Measurements from ENCODE around the gene PCAT7.
"Not testable (repeated sequence)": the region's sequence is repeated elsewhere in the genome, so short reads cannot be mapped to it uniquely, and the experiment has no call there.

Gene PCAT7

DNA sequence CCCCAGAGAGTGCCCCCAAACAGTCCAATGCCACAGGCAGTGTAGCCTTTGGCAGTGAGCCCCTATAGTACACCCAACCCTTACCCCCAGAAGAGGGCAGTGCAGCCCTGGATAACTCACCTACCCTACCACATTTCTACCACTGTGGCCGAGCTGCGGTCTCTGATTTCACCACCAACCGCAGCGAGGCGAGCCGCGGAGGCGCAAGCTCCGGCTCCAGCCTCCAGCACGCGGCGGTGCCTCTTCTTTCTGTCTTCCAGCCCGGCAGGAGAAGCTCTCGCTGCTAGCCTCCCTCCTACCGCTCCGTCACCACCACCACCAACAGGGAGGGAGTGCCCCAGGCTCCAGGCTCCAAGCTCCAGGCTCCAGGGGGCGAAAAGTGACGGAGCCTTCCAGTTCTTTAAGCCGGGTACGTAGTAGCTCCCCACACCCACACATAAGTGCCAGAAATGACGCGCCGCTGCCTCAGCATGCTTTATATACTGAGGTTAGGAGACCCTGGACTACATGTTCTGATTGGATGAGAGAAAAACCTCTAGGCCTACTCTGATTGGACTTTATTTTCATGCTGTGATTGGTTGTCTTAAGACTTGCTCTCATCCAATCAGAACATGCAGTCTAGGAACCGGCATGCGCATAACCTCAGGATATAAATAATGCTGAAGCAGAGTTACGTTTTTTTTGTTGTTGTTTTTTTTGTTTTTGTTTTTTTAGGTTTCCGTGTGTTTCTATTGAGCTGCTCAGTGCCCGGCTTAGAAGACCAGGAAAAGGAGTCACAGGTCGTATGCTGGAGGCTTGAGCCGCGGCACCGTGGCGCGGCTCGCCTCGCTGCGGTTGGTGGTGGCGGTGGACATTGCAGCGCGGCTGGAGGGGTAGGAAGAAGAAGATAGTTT is at the start of gene PCAT7:
TSS of gene PCAT7 (plus strand) at position 645 of the 893 bp plus-strand sequence.
- peak within 1 kb of the TSS; percentile 71 for H3K4me3 ChIP-seq (ENCODE audit: low read length)
- peak within 1 kb of the TSS; percentile 63 for H2AFZ ChIP-seq (ENCODE audit: low read depth, low read length)
- no peaks in the 10 kb centered on the region for H3K9me3 ChIP-seq (ENCODE audit: low read length)

DNA sequence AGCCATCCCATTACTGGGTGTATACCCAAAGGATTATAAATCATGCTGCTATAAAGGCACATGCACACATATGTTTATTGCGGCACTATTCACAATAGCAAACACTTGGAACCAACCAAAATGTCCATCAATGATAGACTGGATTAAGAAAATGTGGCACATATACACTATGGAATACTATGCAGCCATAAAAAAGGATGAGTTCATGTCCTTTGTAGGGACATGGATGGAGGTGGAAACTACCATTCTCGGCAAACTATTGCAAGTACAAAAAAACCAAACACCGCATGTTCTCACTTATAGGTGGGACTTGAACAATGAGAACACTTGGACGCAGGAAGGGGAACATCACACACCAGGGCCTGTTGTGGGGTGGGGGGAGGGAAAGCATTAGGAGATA is 48.5 kb upstream of the PCAT7 start:
- H2AFZ ChIP-seq (ENCODE audit: low read depth, low read length); H3K36me3 ChIP-seq (ENCODE audit: insufficient read depth, low read length); H3K4me3 ChIP-seq (ENCODE audit: low read length); H3K4me1 ChIP-seq (ENCODE audit: insufficient read depth, low read length); H3K27me3 ChIP-seq (ENCODE audit: insufficient read depth, low read length); H3K9me3 ChIP-seq (ENCODE audit: low read length): not testable (repeated sequence)

More for the DNA sequence above, at the start of gene PCAT7:
- Histone ChIP-seq H3K36me3 (ENCODE audit: insufficient read depth, low read length) (peaks cover 11% of the 10 kb centered on the region), H3K27me3 (ENCODE audit: insufficient read depth, low read length) (no peaks in the 10 kb centered on the region), H3K4me1 (ENCODE audit: insufficient read depth, low read length) (peaks cover 15% of the 10 kb centered on the region)

DNA sequence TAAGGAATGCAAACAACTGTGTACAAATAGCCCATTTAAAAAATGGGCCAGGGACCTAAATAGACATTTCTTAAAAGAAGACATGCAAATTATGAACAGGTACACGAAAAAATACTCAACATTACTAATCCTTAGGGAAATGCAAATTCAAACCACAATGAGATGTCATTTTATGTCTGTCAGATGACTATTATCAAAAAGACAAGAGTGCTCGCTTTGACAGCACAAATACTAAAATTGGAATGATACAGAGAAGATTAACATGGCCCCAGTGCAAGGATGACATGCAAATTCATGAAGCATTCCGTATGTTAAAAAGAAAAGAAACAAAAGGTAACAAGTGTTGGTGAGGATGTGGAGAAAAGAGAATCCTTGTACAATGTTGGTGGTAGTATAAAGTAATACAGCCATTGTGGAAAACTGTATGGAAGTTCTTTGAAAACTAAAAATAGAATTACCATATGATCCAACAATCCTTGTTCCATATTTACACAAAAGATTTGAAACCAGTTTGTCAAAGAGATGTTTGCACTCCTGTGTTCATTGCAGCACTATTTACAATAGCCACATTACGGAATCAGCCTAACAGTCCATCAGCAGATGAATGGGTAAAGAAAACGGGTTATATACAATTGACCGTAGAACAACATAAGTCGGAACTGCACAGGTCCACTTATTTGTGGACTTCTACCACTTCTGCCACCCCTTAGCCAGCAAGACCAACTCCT is 47.2 kb upstream of the PCAT7 start:
- H3K9me3 ChIP-seq (ENCODE audit: low read length), result no peaks in the 10 kb centered on the region
- H2AFZ ChIP-seq (ENCODE audit: low read depth, low read length), result no peak overlapping the region
- no peaks in the 10 kb centered on the region for H3K27me3 ChIP-seq (ENCODE audit: insufficient read depth, low read length)

DNA sequence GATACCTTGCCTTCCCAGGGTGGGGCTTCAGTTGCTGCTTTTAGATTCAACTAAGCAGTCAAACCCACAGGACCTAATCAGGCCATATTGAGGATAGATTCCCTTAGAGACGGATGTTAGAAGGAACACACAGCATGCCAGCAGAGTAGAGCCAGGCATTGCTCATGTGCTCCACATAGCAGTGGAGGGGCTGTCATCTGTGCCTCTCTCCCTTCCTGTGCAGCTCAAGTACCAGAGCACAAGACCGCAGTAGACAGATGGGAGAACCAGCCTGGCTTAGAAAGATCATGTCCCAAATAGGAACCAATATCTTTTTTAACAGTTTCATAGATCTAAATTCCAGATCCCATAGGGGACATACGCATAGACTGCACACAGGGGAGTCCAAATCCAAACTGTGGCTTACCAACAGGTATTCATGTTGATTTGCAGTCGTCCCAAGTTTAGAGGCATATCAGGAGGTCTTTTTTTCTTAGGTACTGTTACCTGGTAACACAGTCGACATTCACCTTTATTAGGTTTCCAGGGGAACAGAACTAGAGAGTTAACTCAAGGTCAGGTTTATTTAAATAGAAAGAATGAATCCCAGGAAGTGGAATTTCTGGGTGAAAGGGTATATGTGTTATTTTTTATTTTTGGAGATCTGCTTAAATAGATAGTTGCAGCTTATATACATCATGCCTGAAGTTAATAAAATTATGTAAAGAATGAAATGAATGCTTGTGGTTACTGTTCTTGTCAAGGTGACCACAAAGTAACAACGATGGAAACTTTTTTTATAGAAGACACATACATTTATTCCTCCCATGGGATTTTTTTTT is 43.5 kb upstream of the PCAT7 start:
- no peaks in the 10 kb centered on the region for H3K27me3 ChIP-seq (ENCODE audit: insufficient read depth, low read length)
- no peaks in the 10 kb centered on the region for H3K4me1 ChIP-seq (ENCODE audit: insufficient read depth, low read length)
- no peak overlapping the region for H3K4me3 ChIP-seq (ENCODE audit: low read length)
- H3K9me3 ChIP-seq (ENCODE audit: low read length), result no peaks in the 10 kb centered on the region
- H2AFZ ChIP-seq (ENCODE audit: low read depth, low read length), result no peak overlapping the region
- no peaks in the 10 kb centered on the region for H3K36me3 ChIP-seq (ENCODE audit: insufficient read depth, low read length)

More for the DNA sequence above, 47.2 kb upstream of the PCAT7 start:
- Histone ChIP-seq H3K36me3 (ENCODE audit: insufficient read depth, low read length) (no peaks in the 10 kb centered on the region), H3K4me3 (ENCODE audit: low read length) (no peak overlapping the region), H3K4me1 (ENCODE audit: insufficient read depth, low read length) (no peaks in the 10 kb centered on the region)

DNA sequence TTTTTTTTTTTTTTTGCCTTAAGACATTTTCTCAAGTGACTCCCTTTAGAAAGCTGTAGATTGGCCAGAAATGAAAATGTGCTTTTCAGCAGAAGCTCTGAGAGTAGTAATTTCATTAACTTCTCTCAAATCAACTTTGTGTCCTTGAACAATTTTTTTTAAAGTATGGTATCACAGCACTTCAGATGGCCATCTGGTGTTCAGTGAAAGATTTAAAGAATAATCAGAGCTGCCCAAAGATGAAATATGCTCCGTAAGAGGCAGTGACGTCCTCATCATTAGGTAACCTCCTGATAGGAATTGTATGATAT is 43.0 kb upstream of the PCAT7 start:
- Histone ChIP-seq H3K36me3 (ENCODE audit: insufficient read depth, low read length) (no peaks in the 10 kb centered on the region), H2AFZ (ENCODE audit: low read depth, low read length) (no peak overlapping the region), H3K9me3 (ENCODE audit: low read length) (no peaks in the 10 kb centered on the region), H3K27me3 (ENCODE audit: insufficient read depth, low read length) (no peaks in the 10 kb centered on the region), H3K4me3 (ENCODE audit: low read length) (no peak overlapping the region), H3K4me1 (ENCODE audit: insufficient read depth, low read length) (no peaks in the 10 kb centered on the region)

DNA sequence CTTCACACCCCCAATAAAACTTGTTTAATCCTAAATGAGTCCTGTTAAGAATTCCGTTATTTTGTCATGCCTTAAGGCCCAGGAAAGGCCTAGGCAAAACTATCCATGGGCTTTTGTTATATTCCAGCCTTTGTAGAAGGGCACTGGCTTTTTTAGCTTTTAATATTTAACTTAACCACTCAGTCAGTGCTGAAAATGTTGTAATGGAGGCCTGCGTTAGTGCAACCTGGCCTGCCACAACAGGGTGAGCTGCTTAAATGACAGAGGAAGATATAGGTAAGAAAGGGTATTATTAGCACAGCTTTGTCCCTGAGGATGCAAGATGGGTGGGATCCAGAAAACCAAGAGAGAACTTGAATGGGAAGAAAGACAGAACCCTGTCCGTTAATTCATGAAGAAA is 40.2 kb upstream of the PCAT7 start:
- Histone ChIP-seq H3K9me3 (ENCODE audit: low read length) (no peaks in the 10 kb centered on the region), H3K36me3 (ENCODE audit: insufficient read depth, low read length) (no peaks in the 10 kb centered on the region), H3K27me3 (ENCODE audit: insufficient read depth, low read length) (no peaks in the 10 kb centered on the region), H3K4me1 (ENCODE audit: insufficient read depth, low read length) (no peaks in the 10 kb centered on the region), H2AFZ (ENCODE audit: low read depth, low read length) (no peak overlapping the region), H3K4me3 (ENCODE audit: low read length) (no peak overlapping the region)

DNA sequence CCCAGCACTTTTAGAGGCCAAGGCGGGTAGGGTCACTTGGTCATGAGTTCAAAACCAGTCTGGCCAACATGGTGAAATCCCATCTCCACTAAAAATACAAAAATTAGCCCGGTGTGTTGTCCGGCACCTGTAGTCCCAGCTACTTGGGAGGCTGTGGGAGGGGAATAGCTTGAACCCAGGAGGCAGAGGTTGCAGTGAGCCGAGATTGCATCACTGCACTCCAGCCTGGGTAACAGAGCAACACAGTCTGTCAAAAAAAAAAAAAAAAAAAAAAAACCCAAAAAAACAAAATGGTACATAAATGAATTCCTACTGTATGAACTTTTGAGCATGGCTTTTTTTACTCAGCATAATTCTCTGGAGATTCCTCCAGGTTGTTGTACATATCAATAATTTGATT is 37.6 kb upstream of the PCAT7 start:
- H3K36me3 ChIP-seq (ENCODE audit: insufficient read depth, low read length), result no peaks in the 10 kb centered on the region
- H3K4me1 ChIP-seq (ENCODE audit: insufficient read depth, low read length), result no peaks in the 10 kb centered on the region
- H2AFZ ChIP-seq (ENCODE audit: low read depth, low read length), result no peak overlapping the region
- no peaks in the 10 kb centered on the region for H3K9me3 ChIP-seq (ENCODE audit: low read length)
- H3K27me3 ChIP-seq (ENCODE audit: insufficient read depth, low read length), result no peaks in the 10 kb centered on the region
- H3K4me3 ChIP-seq (ENCODE audit: low read length), result no peak overlapping the region

DNA sequence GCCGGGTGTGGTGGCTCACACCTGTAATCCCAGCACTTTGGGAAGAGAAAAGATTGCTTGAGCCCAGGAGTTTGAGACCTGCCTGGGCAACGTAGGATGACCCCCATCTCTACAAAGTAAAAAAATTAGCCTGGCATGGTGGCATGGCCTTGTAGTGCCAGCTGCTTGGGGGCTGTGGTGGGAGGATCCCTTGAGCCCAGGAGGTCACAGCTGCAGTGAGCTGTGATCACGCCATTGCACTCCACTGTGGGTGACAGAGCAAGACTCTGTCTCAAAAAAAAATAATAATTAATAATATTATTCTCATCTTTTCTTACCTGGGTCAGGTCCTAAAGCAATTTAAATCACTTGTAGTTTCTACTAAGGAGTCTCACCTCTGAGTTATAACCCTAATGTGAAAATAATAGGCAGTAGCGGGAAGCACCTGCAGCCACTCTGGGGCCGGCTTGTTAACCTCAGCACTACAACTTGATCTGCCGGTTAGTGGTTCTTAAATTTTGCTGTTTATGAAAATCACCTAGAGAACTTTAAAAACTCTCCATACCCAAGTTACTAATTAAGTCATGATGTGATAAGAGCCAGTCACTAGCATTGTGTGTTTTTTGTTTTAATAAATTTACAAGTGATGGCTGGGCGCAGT is 29.4 kb upstream of the PCAT7 start:
- H3K4me1 ChIP-seq (ENCODE audit: insufficient read depth, low read length), result no peaks in the 10 kb centered on the region
- H2AFZ ChIP-seq (ENCODE audit: low read depth, low read length), result no peak overlapping the region
- H3K27me3 ChIP-seq (ENCODE audit: insufficient read depth, low read length), result no peaks in the 10 kb centered on the region
- no peaks in the 10 kb centered on the region for H3K36me3 ChIP-seq (ENCODE audit: insufficient read depth, low read length)
- H3K4me3 ChIP-seq (ENCODE audit: low read length), result no peak overlapping the region
- H3K9me3 ChIP-seq (ENCODE audit: low read length), result no peaks in the 10 kb centered on the region

DNA sequence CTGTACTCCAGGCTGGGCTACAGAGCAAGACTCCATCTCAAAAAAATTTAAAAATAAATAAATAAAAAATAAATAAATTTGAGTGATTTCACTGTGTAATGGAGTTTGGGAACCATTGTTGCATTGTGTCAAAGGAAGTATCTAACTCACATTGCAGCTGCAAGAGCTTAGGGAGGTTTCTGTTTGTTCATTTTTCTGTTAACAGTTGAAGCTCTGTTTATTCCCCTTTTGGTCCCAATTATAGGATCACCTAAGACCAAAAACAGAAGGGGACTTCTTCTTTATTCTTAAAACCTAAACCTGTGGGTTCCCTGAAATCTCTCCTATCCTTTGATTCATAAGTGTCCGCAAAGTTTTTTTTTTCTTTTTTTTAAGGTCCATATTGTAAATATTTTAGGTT is 28.6 kb upstream of the PCAT7 start:
- Histone ChIP-seq H3K27me3 (ENCODE audit: insufficient read depth, low read length) (no peaks in the 10 kb centered on the region), H3K4me1 (ENCODE audit: insufficient read depth, low read length) (no peaks in the 10 kb centered on the region), H2AFZ (ENCODE audit: low read depth, low read length) (no peak overlapping the region), H3K9me3 (ENCODE audit: low read length) (no peaks in the 10 kb centered on the region), H3K4me3 (ENCODE audit: low read length) (no peak overlapping the region), H3K36me3 (ENCODE audit: insufficient read depth, low read length) (no peaks in the 10 kb centered on the region)

DNA sequence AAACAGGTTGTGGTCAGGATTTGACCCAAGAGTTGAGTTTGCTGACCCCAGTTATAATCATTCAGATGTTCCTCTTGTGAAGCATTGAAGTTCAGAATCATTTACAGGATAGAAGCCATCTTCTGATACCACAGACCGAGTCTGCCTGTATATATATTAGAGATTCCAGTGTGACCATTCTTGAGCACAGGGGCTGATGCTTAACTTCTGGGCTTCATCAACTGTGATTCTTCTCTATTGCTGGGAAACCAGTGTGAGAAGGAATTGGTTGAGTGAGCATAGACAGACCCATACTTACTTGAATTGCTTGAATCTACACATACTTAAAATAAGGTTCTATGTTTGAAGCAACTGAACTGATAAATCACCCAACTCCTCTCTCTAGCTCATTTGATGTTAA is 27.9 kb upstream of the PCAT7 start:
- no peak overlapping the region for H2AFZ ChIP-seq (ENCODE audit: low read depth, low read length)
- H3K4me3 ChIP-seq (ENCODE audit: low read length), result no peak overlapping the region
- no peaks in the 10 kb centered on the region for H3K36me3 ChIP-seq (ENCODE audit: insufficient read depth, low read length)
- H3K4me1 ChIP-seq (ENCODE audit: insufficient read depth, low read length), result no peaks in the 10 kb centered on the region
- H3K9me3 ChIP-seq (ENCODE audit: low read length), result no peaks in the 10 kb centered on the region
- H3K27me3 ChIP-seq (ENCODE audit: insufficient read depth, low read length), result no peaks in the 10 kb centered on the region

DNA sequence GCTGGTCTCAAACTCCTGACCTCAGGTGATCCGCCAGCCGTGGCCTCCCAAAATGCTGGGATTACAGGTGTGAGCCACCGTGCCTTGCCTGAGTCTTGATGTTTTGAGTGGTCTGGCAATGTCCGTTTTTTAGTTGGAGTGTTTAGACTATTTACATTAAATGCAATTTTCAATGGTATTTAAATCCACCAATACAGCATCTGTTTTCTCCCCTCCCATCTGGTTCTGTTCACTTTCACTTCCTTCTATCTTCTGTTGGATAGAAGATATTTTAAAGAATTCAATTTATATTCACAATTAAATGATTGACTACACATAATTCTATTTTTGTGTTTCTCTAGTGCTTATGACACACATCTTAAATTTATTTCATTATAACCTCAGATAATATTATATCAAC is 26.0 kb upstream of the PCAT7 start:
- H3K27me3 ChIP-seq (ENCODE audit: insufficient read depth, low read length), result no peaks in the 10 kb centered on the region
- H2AFZ ChIP-seq (ENCODE audit: low read depth, low read length), result no peak overlapping the region
- no peak overlapping the region for H3K4me3 ChIP-seq (ENCODE audit: low read length)
- H3K36me3 ChIP-seq (ENCODE audit: insufficient read depth, low read length), result no peaks in the 10 kb centered on the region
- no peaks in the 10 kb centered on the region for H3K9me3 ChIP-seq (ENCODE audit: low read length)
- no peaks in the 10 kb centered on the region for H3K4me1 ChIP-seq (ENCODE audit: insufficient read depth, low read length)

DNA sequence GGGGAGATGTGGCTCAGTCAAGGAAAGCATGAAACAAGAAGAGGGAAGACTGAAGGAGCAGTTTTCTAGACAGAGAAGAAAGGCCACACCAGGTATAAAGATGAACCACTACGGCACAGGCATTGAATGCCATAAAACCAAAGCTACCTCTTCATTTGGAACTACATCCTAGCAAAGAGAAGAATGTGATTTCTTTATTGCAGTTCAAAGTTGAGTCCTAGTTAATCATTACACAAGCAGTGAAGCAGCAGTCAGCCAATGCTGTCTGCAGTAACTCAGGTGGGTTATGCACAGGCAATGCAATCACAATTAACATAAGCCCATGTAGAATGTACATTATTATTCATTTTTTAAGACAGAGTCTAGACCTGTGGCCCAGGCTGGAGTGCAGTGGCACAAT is 21.7 kb upstream of the PCAT7 start:
- Histone ChIP-seq H3K9me3 (ENCODE audit: low read length) (no peaks in the 10 kb centered on the region), H2AFZ (ENCODE audit: low read depth, low read length) (no peak overlapping the region), H3K27me3 (ENCODE audit: insufficient read depth, low read length) (no peaks in the 10 kb centered on the region), H3K36me3 (ENCODE audit: insufficient read depth, low read length) (no peaks in the 10 kb centered on the region), H3K4me3 (ENCODE audit: low read length) (no peak overlapping the region), H3K4me1 (ENCODE audit: insufficient read depth, low read length) (no peaks in the 10 kb centered on the region)

DNA sequence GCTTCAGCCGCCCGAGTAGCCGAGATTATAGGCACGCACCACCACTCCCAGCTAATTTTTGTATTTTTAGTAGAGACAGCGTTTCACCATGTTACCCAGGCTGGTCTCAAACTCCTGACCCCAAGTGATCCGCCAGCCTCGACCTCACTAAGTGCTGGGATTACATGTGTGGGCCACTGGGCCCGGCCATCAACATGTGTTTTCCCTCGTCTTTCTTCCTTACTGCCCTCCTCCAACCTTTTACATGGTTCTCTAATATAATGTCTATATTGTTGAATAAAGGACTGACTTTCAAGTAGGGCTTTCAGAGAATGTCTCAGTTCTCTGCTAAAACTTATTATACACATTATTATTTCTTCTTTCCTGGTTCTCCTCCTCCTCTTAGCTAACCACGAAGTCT is 21.3 kb upstream of the PCAT7 start:
- H3K4me3 ChIP-seq (ENCODE audit: low read length), result no peak overlapping the region
- no peaks in the 10 kb centered on the region for H3K36me3 ChIP-seq (ENCODE audit: insufficient read depth, low read length)
- H3K9me3 ChIP-seq (ENCODE audit: low read length), result no peaks in the 10 kb centered on the region
- no peaks in the 10 kb centered on the region for H3K27me3 ChIP-seq (ENCODE audit: insufficient read depth, low read length)
- H2AFZ ChIP-seq (ENCODE audit: low read depth, low read length), result no peak overlapping the region
- no peaks in the 10 kb centered on the region for H3K4me1 ChIP-seq (ENCODE audit: insufficient read depth, low read length)

Data from neuron (in vitro differentiated cells).